Endometrial microvascular endothelial cells (primary cell): ENCODE data around the gene YIPF4. TPM values are rescaled to one million over a fixed set of nuclear protein-coding genes. Genes with fewer than 3 reads are reported as not detected.
"Not testable (repeated sequence)": the region's sequence is repeated elsewhere in the genome, so short reads cannot be mapped to it uniquely, and the experiment has no call there.

ENCODE experiments used
- in situ Hi-C: cut with HindIII; loops from 2 replicates; pipeline ENCODE4 v1.10.0; 2017; ENCODE audit warnings: low sequenced_read_pairs, low pct_unique_long_range_greater_than_20kb; ENCODE audit errors: inconsistent ontology term
- total RNA-seq: library from RNA; depleted of rRNA; stranded (reverse); fragments of >200 nt; gene quantifications from one replicate; pipeline ENCODE4 v1.2.3, GENCODE V29; 2015; ENCODE audit errors: inconsistent ontology term

The YIPF4 gene
- total RNA-seq, 1 donor from 2014 or later, result 25.8 TPM

GRCh38 chr2:32277363-32277673, 386 bp upstream of the YIPF4 start:
- in situ Hi-C loops, result no loop called here

GRCh38 chr2:32278478-32278853, 762 bp downstream of the YIPF4 start:
- in situ Hi-C loops, result no loop called here

- in situ Hi-C loops, result no loop called here
Observed at GRCh38 chr2:32284321-32284720, 6.6 kb downstream of the YIPF4 start.

GRCh38 chr2:32289165-32289999, 11.7 kb downstream of the YIPF4 start:
- in situ Hi-C loops, result no loop called here

GRCh38 chr2:32290000-32290339, 12.3 kb downstream of the YIPF4 start:
- in situ Hi-C loops, result no loop called here

- in situ Hi-C loops, result no loop called here
Observed at GRCh38 chr2:32291746-32292145, 14.0 kb downstream of the YIPF4 start.

- in situ Hi-C loops, result not testable (repeated sequence)
Observed at GRCh38 chr2:32293493-32293892, 15.8 kb downstream of the YIPF4 start.

- in situ Hi-C loops, result not testable (repeated sequence)
Observed at GRCh38 chr2:32293966-32294562, 16.4 kb downstream of the YIPF4 start.

- in situ Hi-C loops, result no loop called here
Observed at GRCh38 chr2:32310577-32310976, 32.9 kb downstream of the YIPF4 start.

GRCh38 chr2:32314886-32315285, 37.2 kb downstream of the YIPF4 start:
- in situ Hi-C loops, result no loop called here

GRCh38 chr2:32328679-32329078, 51.0 kb downstream of the YIPF4 start:
- in situ Hi-C loops, result not testable (repeated sequence)

- in situ Hi-C loops, result not testable (repeated sequence)
Observed at GRCh38 chr2:32329180-32329980, 51.7 kb downstream of the YIPF4 start.

- in situ Hi-C loops, result no loop called here
Observed at GRCh38 chr2:32330136-32330535, 52.4 kb downstream of the YIPF4 start.

- in situ Hi-C loops, result no loop called here
Observed at GRCh38 chr2:32342801-32343200, 65.1 kb downstream of the YIPF4 start.

- in situ Hi-C loops, result not testable (repeated sequence)
Observed at GRCh38 chr2:32350797-32351196, 73.1 kb downstream of the YIPF4 start.

GRCh38 chr2:32355976-32356680, 78.4 kb downstream of the YIPF4 start:
- in situ Hi-C loops, result no loop called here

- in situ Hi-C loops, result no loop called here
Observed at GRCh38 chr2:32356681-32357317, 79.1 kb downstream of the YIPF4 start, which contains the start of gene BIRC6. BIRC6 (plus strand) TSS chr2:32357023; CDS start chr2:32357162, 139 bp downstream.

GRCh38 chr2:32357318-32358110, 79.8 kb downstream of the YIPF4 start:
- in situ Hi-C loops, result no loop called here
